Measurements from ENCODE around the gene KCNK15. TPM values are rescaled to one million over a fixed set of nuclear protein-coding genes. Genes with fewer than 3 reads are reported as not detected.

KCNK15 gene
- total and polyA plus RNA-seq, 10 of the 15 experiments (the other 5 are each of a cell fraction or from before 2014, with no cell fraction given): not detected

DNA sequence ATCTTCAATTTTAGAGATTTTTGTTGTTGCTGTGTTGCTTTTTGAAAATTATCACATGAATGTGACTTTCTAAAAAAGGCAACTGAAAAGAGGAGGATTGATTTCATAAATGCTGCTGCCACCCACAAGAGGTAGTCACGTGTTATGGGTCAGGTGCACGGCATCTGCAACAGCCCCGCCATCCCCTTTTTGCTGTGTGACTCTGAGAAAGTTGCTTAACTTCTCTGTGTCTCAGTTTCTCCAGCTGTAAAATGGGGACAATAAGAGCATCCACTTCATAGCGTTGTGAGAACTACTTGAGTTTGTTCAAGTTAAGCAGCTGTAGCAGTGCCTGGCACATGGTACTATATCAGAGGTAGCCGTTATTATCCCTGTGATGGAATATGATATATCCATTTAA, 19.8 kb upstream of the KCNK15 start (continued):
- TF ChIP-seq SMC3 (IDR thresholded peaks at IDR 0.05; ENCODE audit: borderline replicate concordance, low read length) (no peak), PML (IDR thresholded peaks at IDR 0.05; ENCODE audit: low read length) (no peak), JUNB (IDR thresholded peaks at IDR 0.05) (no peak), DPF2 (IDR thresholded peaks at IDR 0.05) (no peak), NR2C1 (IDR thresholded peaks at IDR 0.05) (no peak), TBL1XR1 (IDR thresholded peaks at IDR 0.05; ENCODE audit: low read depth, low read length) (no peak)

DNA sequence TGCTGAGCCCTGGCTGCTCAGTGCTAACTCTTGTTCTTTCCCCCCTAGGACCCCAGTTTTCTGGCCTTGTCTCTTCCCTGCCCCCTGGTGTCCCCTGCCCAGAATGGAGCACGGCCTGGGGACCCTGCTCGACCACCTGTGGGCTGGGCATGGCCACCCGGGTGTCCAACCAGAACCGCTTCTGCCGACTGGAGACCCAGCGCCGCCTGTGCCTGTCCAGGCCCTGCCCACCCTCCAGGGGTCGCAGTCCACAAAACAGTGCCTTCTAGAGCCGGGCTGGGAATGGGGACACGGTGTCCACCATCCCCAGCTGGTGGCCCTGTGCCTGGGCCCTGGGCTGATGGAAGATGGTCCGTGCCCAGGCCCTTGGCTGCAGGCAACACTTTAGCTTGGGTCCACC, 18.6 kb upstream of the KCNK15 start:
- Histone ChIP-seq H4K20me1 (ENCODE audit: control insufficient read depth, insufficient read depth) (no peaks in the 10 kb centered on the region), H3K4me1 (ENCODE audit: control insufficient read depth, insufficient read depth, low read length) (no peaks in the 10 kb centered on the region), H3K79me2 (ENCODE audit: control insufficient read depth, insufficient read depth, low read length) (no peaks in the 10 kb centered on the region), H3K9ac (ENCODE audit: control insufficient read depth, insufficient read depth, low read length) (no peak overlapping the region), H3K27ac (ENCODE audit: control insufficient read depth, insufficient read depth) (no peak overlapping the region), H3K36me3 (ENCODE audit: control insufficient read depth in 2 of 2, insufficient read depth in 2 of 2, low read length in 1 of 2) (no peaks in the 10 kb centered on the region), H3K4me3 (no peak overlapping the region), H2AFZ (ENCODE audit: control insufficient read depth, low read depth, low read length) (no peak overlapping the region), H3K4me2 (ENCODE audit: control insufficient read depth, insufficient read depth) (no peak overlapping the region), H3K9me3 (replicated peaks; ENCODE audit: control insufficient read depth, insufficient read depth, low read length) (no peaks in the 10 kb centered on the region; the same call in 2 of the 3 replicates), H3K27me3 (replicated peaks in 1 of 2; ENCODE audit: control insufficient read depth in 2 of 2, insufficient read depth in 2 of 2, low read length in 1 of 2) (no peaks in the 10 kb centered on the region; a peak in 1 of 4 replicates)
- CTCF ChIA-PET: interaction anchor here (8.2 kb wide), 1 partner anchor 43 kb away, joined by 91 read pairs; no protein-coding TSS in a partner anchor
- SMC1A ChIA-PET (ENCODE audit: uncharacterized antibody, unreplicated experiment): no interaction called here
- no peak for FAIRE-seq
- intact Hi-C loops (cut with micrococcal nuclease; ENCODE audit: unreplicated experiment): no loop called here
- WGBS (ENCODE audit: insufficient coverage, insufficient replicate concordance, low lambda C conversion rate, missing lambda C conversion rate): 41% methylated on average over 11 of the region's 11 CpGs
- ATAC-seq: no peak
- in situ Hi-C loops (cut with MboI): no loop called here
- POLR2A ChIA-PET: no interaction called here
- RAD21 ChIA-PET (ENCODE audit: unreplicated experiment): no interaction called here
- BruUV-seq (replicated peaks): no TSS peak
- no peak for DNase-seq (ENCODE audit: low read depth, low spot score)
- no peak for TF ChIP-seq CHD2 (IDR thresholded peaks at IDR 0.05; ENCODE audit: borderline replicate concordance, low read depth, low read length)
- TF ChIP-seq SREBF1 (IDR thresholded peaks at IDR 0.05; ENCODE audit: low read length): no peak
- no peak for TF ChIP-seq FOXK2 (IDR thresholded peaks at IDR 0.05)
- no peak for TF ChIP-seq PML (IDR thresholded peaks at IDR 0.05; ENCODE audit: low read length)
- no peak for TF ChIP-seq MXI1 (IDR thresholded peaks at IDR 0.05; ENCODE audit: low read depth, low read length)
- no peak for TF ChIP-seq NFIC (IDR thresholded peaks at IDR 0.05; ENCODE audit: low read depth, low read length)
- no peak for TF ChIP-seq POLR2A (IDR thresholded peaks at IDR 0.05; ENCODE audit: low read depth, low read length)
- TF ChIP-seq, protein P1, sequence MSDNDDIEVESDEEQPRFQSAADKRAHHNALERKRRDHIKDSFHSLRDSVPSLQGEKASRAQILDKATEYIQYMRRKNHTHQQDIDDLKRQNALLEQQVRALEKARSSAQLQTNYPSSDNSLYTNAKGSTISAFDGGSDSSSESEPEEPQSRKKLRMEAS (IDR thresholded peaks at IDR 0.05; ENCODE audit: low read depth, low read length): no peak
- TF ChIP-seq, protein P2, sequence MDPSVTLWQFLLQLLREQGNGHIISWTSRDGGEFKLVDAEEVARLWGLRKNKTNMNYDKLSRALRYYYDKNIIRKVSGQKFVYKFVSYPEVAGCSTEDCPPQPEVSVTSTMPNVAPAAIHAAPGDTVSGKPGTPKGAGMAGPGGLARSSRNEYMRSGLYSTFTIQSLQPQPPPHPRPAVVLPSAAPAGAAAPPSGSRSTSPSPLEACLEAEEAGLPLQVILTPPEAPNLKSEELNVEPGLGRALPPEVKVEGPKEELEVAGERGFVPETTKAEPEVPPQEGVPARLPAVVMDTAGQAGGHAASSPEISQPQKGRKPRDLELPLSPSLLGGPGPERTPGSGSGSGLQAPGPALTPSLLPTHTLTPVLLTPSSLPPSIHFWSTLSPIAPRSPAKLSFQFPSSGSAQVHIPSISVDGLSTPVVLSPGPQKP (IDR thresholded peaks at IDR 0.05; ENCODE audit: low read depth, low read length): no peak
- TF ChIP-seq, protein P3, sequence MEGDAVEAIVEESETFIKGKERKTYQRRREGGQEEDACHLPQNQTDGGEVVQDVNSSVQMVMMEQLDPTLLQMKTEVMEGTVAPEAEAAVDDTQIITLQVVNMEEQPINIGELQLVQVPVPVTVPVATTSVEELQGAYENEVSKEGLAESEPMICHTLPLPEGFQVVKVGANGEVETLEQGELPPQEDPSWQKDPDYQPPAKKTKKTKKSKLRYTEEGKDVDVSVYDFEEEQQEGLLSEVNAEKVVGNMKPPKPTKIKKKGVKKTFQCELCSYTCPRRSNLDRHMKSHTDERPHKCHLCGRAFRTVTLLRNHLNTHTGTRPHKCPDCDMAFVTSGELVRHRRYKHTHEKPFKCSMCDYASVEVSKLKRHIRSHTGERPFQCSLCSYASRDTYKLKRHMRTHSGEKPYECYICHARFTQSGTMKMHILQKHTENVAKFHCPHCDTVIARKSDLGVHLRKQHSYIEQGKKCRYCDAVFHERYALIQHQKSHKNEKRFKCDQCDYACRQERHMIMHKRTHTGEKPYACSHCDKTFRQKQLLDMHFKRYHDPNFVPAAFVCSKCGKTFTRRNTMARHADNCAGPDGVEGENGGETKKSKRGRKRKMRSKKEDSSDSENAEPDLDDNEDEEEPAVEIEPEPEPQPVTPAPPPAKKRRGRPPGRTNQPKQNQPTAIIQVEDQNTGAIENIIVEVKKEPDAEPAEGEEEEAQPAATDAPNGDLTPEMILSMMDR (IDR thresholded peaks at IDR 0.05 in 2 of 3, conservative IDR thresholded peaks at IDR 0.05 in 1 of 3; ENCODE audit: control insufficient read depth in 2 of 3, extremely low read depth in 1 of 3, insufficient read depth in 1 of 3, low read depth in 3 of 3, low read length in 3 of 3): no peak
- TF ChIP-seq, protein P4, sequence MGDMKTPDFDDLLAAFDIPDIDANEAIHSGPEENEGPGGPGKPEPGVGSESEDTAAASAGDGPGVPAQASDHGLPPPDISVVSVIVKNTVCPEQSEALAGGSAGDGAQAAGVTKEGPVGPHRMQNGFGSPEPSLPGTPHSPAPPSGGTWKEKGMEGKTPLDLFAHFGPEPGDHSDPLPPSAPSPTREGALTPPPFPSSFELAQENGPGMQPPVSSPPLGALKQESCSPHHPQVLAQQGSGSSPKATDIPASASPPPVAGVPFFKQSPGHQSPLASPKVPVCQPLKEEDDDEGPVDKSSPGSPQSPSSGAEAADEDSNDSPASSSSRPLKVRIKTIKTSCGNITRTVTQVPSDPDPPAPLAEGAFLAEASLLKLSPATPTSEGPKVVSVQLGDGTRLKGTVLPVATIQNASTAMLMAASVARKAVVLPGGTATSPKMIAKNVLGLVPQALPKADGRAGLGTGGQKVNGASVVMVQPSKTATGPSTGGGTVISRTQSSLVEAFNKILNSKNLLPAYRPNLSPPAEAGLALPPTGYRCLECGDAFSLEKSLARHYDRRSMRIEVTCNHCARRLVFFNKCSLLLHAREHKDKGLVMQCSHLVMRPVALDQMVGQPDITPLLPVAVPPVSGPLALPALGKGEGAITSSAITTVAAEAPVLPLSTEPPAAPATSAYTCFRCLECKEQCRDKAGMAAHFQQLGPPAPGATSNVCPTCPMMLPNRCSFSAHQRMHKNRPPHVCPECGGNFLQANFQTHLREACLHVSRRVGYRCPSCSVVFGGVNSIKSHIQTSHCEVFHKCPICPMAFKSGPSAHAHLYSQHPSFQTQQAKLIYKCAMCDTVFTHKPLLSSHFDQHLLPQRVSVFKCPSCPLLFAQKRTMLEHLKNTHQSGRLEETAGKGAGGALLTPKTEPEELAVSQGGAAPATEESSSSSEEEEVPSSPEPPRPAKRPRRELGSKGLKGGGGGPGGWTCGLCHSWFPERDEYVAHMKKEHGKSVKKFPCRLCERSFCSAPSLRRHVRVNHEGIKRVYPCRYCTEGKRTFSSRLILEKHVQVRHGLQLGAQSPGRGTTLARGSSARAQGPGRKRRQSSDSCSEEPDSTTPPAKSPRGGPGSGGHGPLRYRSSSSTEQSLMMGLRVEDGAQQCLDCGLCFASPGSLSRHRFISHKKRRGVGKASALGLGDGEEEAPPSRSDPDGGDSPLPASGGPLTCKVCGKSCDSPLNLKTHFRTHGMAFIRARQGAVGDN (IDR thresholded peaks at IDR 0.05): no peak
